Heart right ventricle (tissue), 16 donors: ENCODE data around the gene CCDC88A. TPM values are rescaled to one million over a fixed set of nuclear protein-coding genes. Genes with fewer than 3 reads are reported as not detected.

Source experiments
- ATAC-seq, 8 donors: fragments of 200-7000 bp; cut with Tn5 transposase; one replicate each; pipeline ENCODE4 v1.9.1; 2020; ENCODE audit warnings: mild to moderate bottlenecking in 8 of 8, moderate library complexity in 8 of 8, moderate number of reproducible peaks in 1 of 8
- DNase-seq, 2 donors: peaks; one replicate each; pipeline ENCODE4 v3.0.0-alpha.2; 2020
- H3K27ac ChIP-seq, 10 donors: fragments of 200-600 bp; sonication (generic) in 2 of 10; one replicate each; pipeline versions ENCODE4 v1.5.0 to v1.8.0; 2020 to 2022; ENCODE audit warnings: mild to moderate bottlenecking in 3 of 10
- H3K27me3 ChIP-seq, 7 donors: fragments of 200-600 bp; one replicate each; pipeline ENCODE4 v1.8.0; 2021 to 2022; ENCODE audit warnings: mild to moderate bottlenecking in 2 of 7
- H3K36me3 ChIP-seq, 9 donors: fragments of 200-600 bp; sonication (generic) in 1 of 9; one replicate each; pipeline versions ENCODE4 v1.5.0 to v1.8.0; 2020 to 2022; ENCODE audit warnings: mild to moderate bottlenecking in 2 of 9
- H3K4me1 ChIP-seq, 9 donors: fragments of 200-600 bp; sonication (generic) in 1 of 9; one replicate each; pipeline versions ENCODE4 v1.5.0 to v1.8.0; 2020 to 2022; ENCODE audit warnings: mild to moderate bottlenecking in 4 of 9
- H3K4me3 ChIP-seq, 10 donors: fragments of 200-600 bp; sonication (generic) in 2 of 10; one replicate each; pipeline versions ENCODE4 v1.5.0 to v1.8.0; 2020 to 2022; ENCODE audit warnings: mild to moderate bottlenecking in 7 of 10, moderate library complexity in 2 of 10
- H3K9me3 ChIP-seq, 11 donors: fragments of 200-600 bp in 10 of 11; sonication (generic) in 2 of 11; one replicate each; pipeline versions ENCODE4 v1.5.0 to v1.8.0; 2013 to 2022; ENCODE audit warnings: mild to moderate bottlenecking in 2 of 11, control low read depth in 1 of 11, moderate library complexity in 1 of 11
- WGBS, 2 donors: extraction: QIAGEN DNeasy Blood & Tissue Kit; methylation state at CpG; one replicate each; pipeline ENCODE4 v1.1.7; 2013; ENCODE audit warnings: inconsistent platforms in 1 of 2; 5-methylcytosine and 5-hydroxymethylcytosine counted together
- intact Hi-C, 10 donors: fragments of 100-400 bp; cut with DNase I; formaldehyde crosslinking; loops; one replicate each; pipeline versions ENCODE4 v1.11.1 to v1.14.2; 2022
- polyA plus RNA-seq, 2 donors: library from polyadenylated mRNA; stranded (reverse); fragments of 200-250 nt; gene quantifications; one replicate each; pipeline ENCODE4 v1.2.3, GENCODE V29; 2013
- total RNA-seq, 10 donors: library from RNA; stranded (reverse); fragmentation: NEBNext Ultra II Directional in 3 of 10; extraction: Animal tissue kit (Norgen Biotek cat#: 25700) in 3 of 10; gene quantifications; one replicate each; pipeline versions ENCODE4 v1.2.1 to v1.2.4, GENCODE V29; 2021 to 2023
- TF ChIP-seq, protein P1 (sequence below), 9 donors: fragments of 200-600 bp; sonication (generic) in 2 of 9; IDR thresholded peaks; one replicate each; pipeline versions ENCODE4 v1.5.0 to v1.8.0; 2021 to 2022; ENCODE audit warnings: antibody characterized with exemption in 9 of 9, mild to moderate bottlenecking in 5 of 9, moderate library complexity in 1 of 9
- donor health status: Arrhythmogenic right ventricular cardiomyopathy.
- donor health status: ischemic (EF 13 %, LVEDD 7.1; RV severe dilation, severe dysfunction).
- donor health status: healthy with polysubstance abuse.
- donor health status: DM: no; HTN: yes; CAD: no.
- donor health status: DM: no; HTN: no; CAD: no.
- donor health status: ischemic (EF 25% LVEDD 6.9; RV normal size, moderate dysfunction).
- donor health status: ischemic (EF 25% LVEDD 5.7; RV mildly dilated, moderate dysfunction).
- donor health status: healthy.
- donor health status: DM: yes; HTN: yes; CAD: no.
- donor health status: Ischemic cardiomyopathy.
- donor health status: ischemic (EF 35%, LVEDD 5.7; RV mildly dilated, moderate dysfunction).
- donor health status: nonischemic (EF 11% LVEDD 7.7; RV severe dilation, severe dysfunction).
- donor health status: DM: yes; HTN: yes; CAD: no.
- donor health status: PGD.
- donor health status: ischemic (EF 29% LVEDD 5.4; RV normal size, mild dysfunction).
- donor health status: nonischemic (EF 23%, LVEDD 6.1; RV moderate dilation, normal function).

Gene CCDC88A
- total and polyA plus RNA-seq, 12 donors: 7.8 to 45.4 (median 22.6) TPM

DNA sequence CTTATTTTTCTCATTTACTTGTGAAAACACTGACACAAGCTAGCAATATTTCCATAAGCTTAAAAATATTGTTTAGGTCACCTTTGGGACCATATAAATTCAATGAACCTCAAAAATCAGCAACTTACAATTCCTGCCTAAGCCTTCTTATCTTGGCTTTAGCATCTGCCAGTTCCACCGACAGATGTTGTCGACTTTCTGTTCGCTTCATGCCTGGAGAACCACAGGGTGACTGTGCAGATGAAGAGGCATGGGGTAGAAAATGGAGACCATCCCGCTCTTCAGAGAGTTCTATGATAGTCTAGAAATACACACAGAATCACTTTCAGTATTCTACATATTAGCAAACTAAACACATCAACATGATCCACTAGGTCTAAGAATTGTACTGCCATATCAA lies 64.2 kb downstream of the CCDC88A start:
- ATAC-seq (no peak), DNase-seq (no peak)
- intact Hi-C loops: no loop called here
- Histone ChIP-seq H3K27me3 (no peaks in the 10 kb centered on the region), H3K4me1 (peaks cover 0 to 4% (median 0%) of the 10 kb centered on the region in 9 donors), H3K4me3 (no peak overlapping the region), H3K27ac (no peak overlapping the region), H3K36me3 (peaks cover 0 to 61% (median 12%) of the 10 kb centered on the region in 9 donors), H3K9me3 (peaks cover 0 to 6% (median 0%) of the 10 kb centered on the region in 11 donors)
- TF ChIP-seq, protein P1, sequence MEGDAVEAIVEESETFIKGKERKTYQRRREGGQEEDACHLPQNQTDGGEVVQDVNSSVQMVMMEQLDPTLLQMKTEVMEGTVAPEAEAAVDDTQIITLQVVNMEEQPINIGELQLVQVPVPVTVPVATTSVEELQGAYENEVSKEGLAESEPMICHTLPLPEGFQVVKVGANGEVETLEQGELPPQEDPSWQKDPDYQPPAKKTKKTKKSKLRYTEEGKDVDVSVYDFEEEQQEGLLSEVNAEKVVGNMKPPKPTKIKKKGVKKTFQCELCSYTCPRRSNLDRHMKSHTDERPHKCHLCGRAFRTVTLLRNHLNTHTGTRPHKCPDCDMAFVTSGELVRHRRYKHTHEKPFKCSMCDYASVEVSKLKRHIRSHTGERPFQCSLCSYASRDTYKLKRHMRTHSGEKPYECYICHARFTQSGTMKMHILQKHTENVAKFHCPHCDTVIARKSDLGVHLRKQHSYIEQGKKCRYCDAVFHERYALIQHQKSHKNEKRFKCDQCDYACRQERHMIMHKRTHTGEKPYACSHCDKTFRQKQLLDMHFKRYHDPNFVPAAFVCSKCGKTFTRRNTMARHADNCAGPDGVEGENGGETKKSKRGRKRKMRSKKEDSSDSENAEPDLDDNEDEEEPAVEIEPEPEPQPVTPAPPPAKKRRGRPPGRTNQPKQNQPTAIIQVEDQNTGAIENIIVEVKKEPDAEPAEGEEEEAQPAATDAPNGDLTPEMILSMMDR (IDR thresholded peaks at IDR 0.05): no peak
- 99% methylated on average over 4 of the region's 4 CpGs for WGBS, 2 donors

DNA sequence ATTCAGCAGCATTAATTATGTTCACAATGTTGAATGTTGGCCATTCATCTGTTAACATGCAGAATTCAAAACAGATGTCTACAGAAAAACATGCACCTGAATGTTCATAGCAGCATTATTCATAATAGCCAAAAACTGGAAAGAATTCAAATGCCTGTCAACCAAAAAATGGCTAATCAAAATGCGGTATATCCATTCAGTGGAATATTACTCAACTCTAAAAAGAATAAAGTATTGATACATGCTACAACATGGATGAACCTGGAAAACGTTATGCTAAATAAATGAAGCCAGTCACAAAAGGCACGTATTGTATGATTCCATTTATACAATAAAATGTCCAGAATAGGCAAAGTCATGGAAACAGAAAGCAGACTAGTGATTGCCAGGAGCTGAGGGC lies 68.0 kb downstream of the CCDC88A start:
- intact Hi-C loops: no loop called here
- no peak overlapping the region for H3K27ac ChIP-seq
- TF ChIP-seq, protein P1 (IDR thresholded peaks at IDR 0.05): no peak
- 97 to 98% methylated on average over 3 of the region's 3 CpGs for WGBS, 2 donors
- H3K27me3 ChIP-seq: no peaks in the 10 kb centered on the region
- peaks cover 0 to 6% (median 0%) of the 10 kb centered on the region in 11 donors for H3K9me3 ChIP-seq
- no peaks in the 10 kb centered on the region for H3K4me1 ChIP-seq
- ATAC-seq (no peak), DNase-seq (no peak)
- peaks cover 0 to 89% (median 12%) of the 10 kb centered on the region in 9 donors for H3K36me3 ChIP-seq
- no peak overlapping the region for H3K4me3 ChIP-seq

DNA sequence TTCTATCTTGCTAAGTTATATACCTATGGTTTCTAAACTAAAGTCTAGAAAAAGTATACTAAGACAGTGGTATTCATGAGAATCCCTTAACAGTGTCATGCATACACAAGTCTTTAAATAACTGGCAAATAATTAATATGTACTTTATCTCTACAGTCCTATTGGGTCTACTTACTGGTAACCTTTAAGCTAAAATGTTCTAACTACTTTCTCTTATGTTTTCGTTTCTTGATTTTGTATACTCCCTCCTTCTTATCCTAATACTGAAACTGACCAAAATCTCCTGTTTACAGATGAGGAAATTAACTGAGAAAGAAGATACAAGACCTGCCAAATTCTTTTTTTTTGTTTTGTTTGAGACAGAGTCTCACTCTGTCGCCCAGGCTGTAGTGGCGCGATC lies 74.6 kb downstream of the CCDC88A start:
- H3K4me3 ChIP-seq: no peak overlapping the region
- intact Hi-C loops: no loop called here
- no peak for ATAC-seq
- no peak overlapping the region for H3K27ac ChIP-seq
- 96 to 97% methylated on average over 4 of the region's 4 CpGs for WGBS, 2 donors
- H3K27me3 ChIP-seq: no peaks in the 10 kb centered on the region
- DNase-seq: no peak
- TF ChIP-seq, protein P1 (IDR thresholded peaks at IDR 0.05): no peak
- H3K4me1 ChIP-seq: no peaks in the 10 kb centered on the region
- no peaks in the 10 kb centered on the region for H3K9me3 ChIP-seq
- peaks cover 0 to 88% (median 19%) of the 10 kb centered on the region in 9 donors for H3K36me3 ChIP-seq

DNA sequence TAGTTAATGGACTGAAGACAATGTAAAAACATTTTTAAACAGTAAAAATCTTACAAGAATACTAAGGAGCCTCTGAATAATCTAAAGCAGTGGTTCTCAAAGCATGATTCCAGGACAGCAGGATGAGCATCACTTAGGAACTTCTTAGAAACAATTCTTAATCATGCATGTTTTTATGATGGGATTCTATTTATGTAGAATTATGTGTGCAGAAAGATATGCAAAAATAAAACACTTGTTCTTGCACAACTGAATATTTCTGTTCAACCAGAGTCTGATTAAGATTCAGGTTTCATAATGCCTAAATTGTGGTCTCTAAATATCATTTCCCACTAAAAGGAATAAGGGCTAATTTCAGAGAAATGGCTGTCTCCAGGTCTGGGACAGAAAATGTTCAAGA lies 81.4 kb downstream of the CCDC88A start:
- H3K9me3 ChIP-seq: no peaks in the 10 kb centered on the region
- peaks cover 0 to 85% (median 15%) of the 10 kb centered on the region in 9 donors for H3K36me3 ChIP-seq
- no peak overlapping the region for H3K4me3 ChIP-seq
- no peak overlapping the region for H3K27ac ChIP-seq
- TF ChIP-seq, protein P1 (IDR thresholded peaks at IDR 0.05): no peak
- intact Hi-C loops: no loop called here
- no peak for DNase-seq
- H3K27me3 ChIP-seq: no peaks in the 10 kb centered on the region
- no peaks in the 10 kb centered on the region for H3K4me1 ChIP-seq
- ATAC-seq: no peak
